CD4-positive, alpha-beta T cell treated with Interleukin-17A for 4 hours (primary cell): ENCODE data around the gene MARCHF3.
A peak's percentile ranks its signal among the peaks of the same experiment; 100 is the strongest.
"Not testable (repeated sequence)": the region's sequence is repeated elsewhere in the genome, so short reads cannot be mapped to it uniquely, and the experiment has no call there.

Experiments used
- DNase-seq: peaks from one replicate; pipeline ENCODE4 v3.0.0-alpha.2; 2020; ENCODE audit warnings: mixed read lengths

Gene MARCHF3

GRCh38 chr5:127011961-127012644 is 18.3 kb downstream of the MARCHF3 start:
- DNase-seq = no peak

- no peak for DNase-seq
Observed at GRCh38 chr5:127011153-127011552, 19.2 kb downstream of the MARCHF3 start.

GRCh38 chr5:127010362-127010761 is 20.0 kb downstream of the MARCHF3 start:
- DNase-seq = no peak

GRCh38 chr5:127009784-127010183 is 20.6 kb downstream of the MARCHF3 start:
- DNase-seq = no peak

GRCh38 chr5:127008300-127008975 is 21.9 kb downstream of the MARCHF3 start:
- DNase-seq = no peak

GRCh38 chr5:127007522-127007921 is 22.8 kb downstream of the MARCHF3 start:
- DNase-seq = no peak

- DNase-seq = no peak
Observed at GRCh38 chr5:127006744-127007143, 23.6 kb downstream of the MARCHF3 start.

GRCh38 chr5:127005282-127005681 is 25.1 kb downstream of the MARCHF3 start:
- DNase-seq = not testable (repeated sequence)

- DNase-seq = no peak
Observed at GRCh38 chr5:127004721-127005120, 25.6 kb downstream of the MARCHF3 start.

- no peak for DNase-seq
Observed at GRCh38 chr5:127003798-127004495, 26.4 kb downstream of the MARCHF3 start.

GRCh38 chr5:127002390-127002789 is 28.0 kb downstream of the MARCHF3 start:
- no peak for DNase-seq

GRCh38 chr5:127001621-127002296 is 28.6 kb downstream of the MARCHF3 start:
- no peak for DNase-seq

- no peak for DNase-seq
Observed at GRCh38 chr5:126998895-126999570, 31.3 kb downstream of the MARCHF3 start.

- no peak for DNase-seq
Observed at GRCh38 chr5:126998201-126998631, 32.1 kb downstream of the MARCHF3 start.

GRCh38 chr5:126995689-126996088 is 34.7 kb downstream of the MARCHF3 start:
- DNase-seq = no peak

GRCh38 chr5:126995039-126995438 is 35.3 kb downstream of the MARCHF3 start:
- DNase-seq = no peak

- DNase-seq = no peak
Observed at GRCh38 chr5:126994485-126994884, 35.9 kb downstream of the MARCHF3 start.

GRCh38 chr5:126988021-126988569 is 42.3 kb downstream of the MARCHF3 start:
- DNase-seq = peak; percentile 41

- DNase-seq = peak; percentile 4
Observed at GRCh38 chr5:126987271-126987899, 43.0 kb downstream of the MARCHF3 start.

GRCh38 chr5:126984632-126985031 is 45.7 kb downstream of the MARCHF3 start:
- DNase-seq = no peak

- DNase-seq = no peak
Observed at GRCh38 chr5:126983874-126984266, 46.5 kb downstream of the MARCHF3 start.
